ENCODE data around the gene SSTR5. TPM values are rescaled to one million over a fixed set of nuclear protein-coding genes. Genes with fewer than 3 reads are reported as not detected.

Gene SSTR5
- total and polyA plus RNA-seq, 2 donors from 2014 or later = 6.7 TPM; not detected in 1

- no peak for FAIRE-seq
- intact Hi-C loops (cut with DNase I) = no loop called here
Observed at GRCh38 chr16:1119766-1120576, 47.4 kb downstream of the SSTR5 start.

GRCh38 chr16:1120577-1120941, 48.0 kb downstream of the SSTR5 start:
- H3K9ac ChIP-seq (ENCODE audit: low read length in 3 of 3) = no peak overlapping the region
- no peak for FAIRE-seq
- intact Hi-C loops (cut with DNase I) = no loop called here
- H3K27me3 ChIP-seq (ENCODE audit: control insufficient read depth, insufficient read depth, low read length) = no peaks in the 10 kb centered on the region
- no peaks in the 10 kb centered on the region for H3K9me3 ChIP-seq (ENCODE audit: control insufficient read depth in 2 of 3, insufficient read depth in 1 of 3, low read length in 3 of 3)
- no peaks in the 10 kb centered on the region for H3K36me3 ChIP-seq (ENCODE audit: control insufficient read depth in 2 of 3, insufficient read depth in 3 of 3, low read length in 3 of 3)
- TF ChIP-seq, protein P1, sequence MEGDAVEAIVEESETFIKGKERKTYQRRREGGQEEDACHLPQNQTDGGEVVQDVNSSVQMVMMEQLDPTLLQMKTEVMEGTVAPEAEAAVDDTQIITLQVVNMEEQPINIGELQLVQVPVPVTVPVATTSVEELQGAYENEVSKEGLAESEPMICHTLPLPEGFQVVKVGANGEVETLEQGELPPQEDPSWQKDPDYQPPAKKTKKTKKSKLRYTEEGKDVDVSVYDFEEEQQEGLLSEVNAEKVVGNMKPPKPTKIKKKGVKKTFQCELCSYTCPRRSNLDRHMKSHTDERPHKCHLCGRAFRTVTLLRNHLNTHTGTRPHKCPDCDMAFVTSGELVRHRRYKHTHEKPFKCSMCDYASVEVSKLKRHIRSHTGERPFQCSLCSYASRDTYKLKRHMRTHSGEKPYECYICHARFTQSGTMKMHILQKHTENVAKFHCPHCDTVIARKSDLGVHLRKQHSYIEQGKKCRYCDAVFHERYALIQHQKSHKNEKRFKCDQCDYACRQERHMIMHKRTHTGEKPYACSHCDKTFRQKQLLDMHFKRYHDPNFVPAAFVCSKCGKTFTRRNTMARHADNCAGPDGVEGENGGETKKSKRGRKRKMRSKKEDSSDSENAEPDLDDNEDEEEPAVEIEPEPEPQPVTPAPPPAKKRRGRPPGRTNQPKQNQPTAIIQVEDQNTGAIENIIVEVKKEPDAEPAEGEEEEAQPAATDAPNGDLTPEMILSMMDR (IDR thresholded peaks at IDR 0.05; ENCODE audit: borderline replicate concordance, extremely low read depth, insufficient read depth) = no peak
- H3K4me3 ChIP-seq (ENCODE audit: low read length in 3 of 3) = no peak overlapping the region
- no peak overlapping the region for H3K27ac ChIP-seq (ENCODE audit: low read depth in 2 of 2, low read length in 2 of 2)
- no peak for DNase-seq
- no peaks in the 10 kb centered on the region for H3K4me1 ChIP-seq (ENCODE audit: control insufficient read depth in 2 of 3, insufficient read depth in 2 of 3, low read depth in 1 of 3, low read length in 3 of 3)

More at GRCh38 chr16:1119766-1120576, 47.4 kb downstream of the SSTR5 start:
- H3K4me3 ChIP-seq (ENCODE audit: low read length in 3 of 3) = no peak overlapping the region
- H3K9ac ChIP-seq (ENCODE audit: low read length in 3 of 3) = no peak overlapping the region
- no peaks in the 10 kb centered on the region for H3K4me1 ChIP-seq (ENCODE audit: control insufficient read depth in 2 of 3, insufficient read depth in 2 of 3, low read depth in 1 of 3, low read length in 3 of 3)
- H3K27ac ChIP-seq (ENCODE audit: low read depth in 2 of 2, low read length in 2 of 2) = no peak overlapping the region
- no peaks in the 10 kb centered on the region for H3K36me3 ChIP-seq (ENCODE audit: control insufficient read depth in 2 of 3, insufficient read depth in 3 of 3, low read length in 3 of 3)
- no peaks in the 10 kb centered on the region for H3K27me3 ChIP-seq (ENCODE audit: control insufficient read depth, insufficient read depth, low read length)
- TF ChIP-seq, protein P1 (IDR thresholded peaks at IDR 0.05; ENCODE audit: borderline replicate concordance, extremely low read depth, insufficient read depth) = no peak
- H3K9me3 ChIP-seq (ENCODE audit: control insufficient read depth in 2 of 3, insufficient read depth in 1 of 3, low read length in 3 of 3) = no peaks in the 10 kb centered on the region
- DNase-seq = no peak

DNA sequence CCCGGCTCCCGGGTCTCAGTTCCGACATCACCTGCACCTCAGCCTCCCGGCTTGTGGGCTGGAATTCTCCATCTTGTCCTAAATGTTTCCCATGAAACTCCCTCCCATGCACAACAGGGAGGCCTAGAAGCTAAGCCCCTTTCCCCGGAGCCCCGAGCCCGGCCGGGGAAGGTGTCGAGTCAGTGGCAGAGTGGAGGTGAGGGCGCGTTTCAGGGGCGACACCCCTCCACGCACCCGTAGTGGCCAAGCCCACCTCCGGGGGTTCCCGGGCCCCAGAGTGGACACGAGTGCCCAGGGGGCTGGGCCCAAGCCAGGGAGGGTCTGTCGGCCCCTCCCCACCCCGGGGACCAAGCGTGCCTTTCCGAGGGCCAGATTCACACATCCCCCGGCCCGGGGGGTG, 48.5 kb downstream of the SSTR5 start:
- no peaks in the 10 kb centered on the region for H3K36me3 ChIP-seq (ENCODE audit: control insufficient read depth in 2 of 3, insufficient read depth in 3 of 3, low read length in 3 of 3)
- H3K9me3 ChIP-seq (ENCODE audit: control insufficient read depth in 2 of 3, insufficient read depth in 1 of 3, low read length in 3 of 3) = no peaks in the 10 kb centered on the region
- H3K9ac ChIP-seq (ENCODE audit: low read length in 3 of 3) = no peak overlapping the region
- DNase-seq (no peak), FAIRE-seq (no peak)
- H3K4me3 ChIP-seq (ENCODE audit: low read length in 3 of 3) = no peak overlapping the region
- no peaks in the 10 kb centered on the region for H3K4me1 ChIP-seq (ENCODE audit: control insufficient read depth in 2 of 3, insufficient read depth in 2 of 3, low read depth in 1 of 3, low read length in 3 of 3)
- intact Hi-C loops (cut with DNase I) = no loop called here
- TF ChIP-seq, protein P1 (IDR thresholded peaks at IDR 0.05; ENCODE audit: borderline replicate concordance, extremely low read depth, insufficient read depth) = no peak
- no peaks in the 10 kb centered on the region for H3K27me3 ChIP-seq (ENCODE audit: control insufficient read depth, insufficient read depth, low read length)
- no peak overlapping the region for H3K27ac ChIP-seq (ENCODE audit: low read depth in 2 of 2, low read length in 2 of 2)
